Activated CD4-positive, alpha-beta memory T cell treated with anti-CD3 and anti-CD28 coated beads for 36 hours (primary cell): Measurements from ENCODE around the gene SERPINB1. TPM values are rescaled to one million over a fixed set of nuclear protein-coding genes. Genes with fewer than 3 reads are reported as not detected.
A peak's percentile ranks its signal among the peaks of the same experiment; 100 is the strongest.

Experiments
- CTCF ChIA-PET: fragments of 350-600 bp; sonication (Branson Sonifier 250); formaldehyde crosslinking; loops from one replicate; lab custom pipeline; 2021; ENCODE audit warnings: antibody characterized with exemption, inconsistent platforms; lab: Charles Lee
- POLR2A ChIA-PET: fragments of 350-600 bp; sonication (Branson Sonifier 250); formaldehyde crosslinking; loops from one replicate; lab custom pipeline; 2021; ENCODE audit warnings: antibody characterized with exemption; lab: Charles Lee
- DNase-seq: peaks from one replicate; pipeline ENCODE4 v3.0.0-alpha.2; 2020
- H3K27ac Mint-ChIP-seq: one replicate; pipeline ENCODE4 v1.8.0; 2021; ENCODE audit warnings: mixed read lengths
- H3K27me3 Mint-ChIP-seq: one replicate; pipeline ENCODE4 v1.8.0; 2021; ENCODE audit warnings: mixed read lengths
- H3K36me3 Mint-ChIP-seq: one replicate; pipeline ENCODE4 v1.8.0; 2021; ENCODE audit warnings: mixed read lengths
- H3K4me1 Mint-ChIP-seq: one replicate; pipeline ENCODE4 v1.8.0; 2021; ENCODE audit warnings: low read depth, mixed read lengths
- H3K4me3 Mint-ChIP-seq: one replicate; pipeline ENCODE4 v1.8.0; 2021; ENCODE audit warnings: mild to moderate bottlenecking, mixed read lengths
- H3K9me3 Mint-ChIP-seq: one replicate; pipeline ENCODE4 v1.8.0; 2021; ENCODE audit warnings: mixed read lengths
- intact Hi-C: fragments of 100-400 bp; cut with micrococcal nuclease; formaldehyde crosslinking; loops from one replicate; pipeline ENCODE4 v1.15.1; 2023
- microRNA-seq: library from miRNA; unstranded; fragments of <30 nt; microRNA quantifications from one replicate; pipeline ENCODE4 v1.2.0, GENCODE V29; 2022; ENCODE audit warnings: borderline number of aligned reads, borderline microRNAs expressed, borderline replicate concordance
- total RNA-seq, 2 experiments: library from RNA; stranded (reverse); gene quantifications; one replicate each; pipeline ENCODE4 v1.2.3, GENCODE V29; 2021

The SERPINB1 gene
- total RNA-seq, 2 experiments from 2014 or later, result 164 to 169 TPM

DNA sequence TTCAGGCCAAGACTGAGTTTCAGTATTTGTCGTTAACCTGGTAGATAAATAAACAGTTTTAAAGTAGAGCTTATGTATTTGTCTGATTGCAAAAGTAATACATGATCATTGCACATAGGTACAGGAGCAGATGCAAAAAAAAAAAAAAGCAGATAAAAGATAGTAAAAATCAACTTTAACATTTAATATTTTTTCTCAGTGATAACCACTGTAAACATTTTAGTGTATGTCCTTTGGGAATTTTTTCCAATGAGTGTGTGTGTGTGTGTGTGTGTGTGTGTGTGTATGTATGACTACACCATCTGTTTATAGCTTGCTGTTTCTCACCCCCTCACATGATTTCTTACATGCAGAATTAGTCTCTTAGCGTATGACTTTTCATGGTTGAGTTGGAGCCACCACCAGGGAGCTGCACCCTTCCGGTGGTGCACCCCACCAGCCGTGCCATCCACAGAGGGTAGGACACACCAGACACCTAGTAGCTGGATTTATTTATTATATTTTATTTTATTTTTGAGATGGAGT, 50.2 kb downstream of the SERPINB1 start:
- no peak overlapping the region for H3K27ac Mint-ChIP-seq
- peaks cover 10% of the 10 kb centered on the region for H3K36me3 Mint-ChIP-seq
- H3K4me1 Mint-ChIP-seq, result peaks cover 34% of the 10 kb centered on the region
- ChIA-PET CTCF (interaction anchor here (0.6 to 3.9 kb wide), 39 partner anchors 9 to 437 kb away, joined by 3 to 56 read pairs (median 4); partner anchors contain the start of genes SERPINB1, SERPINB9 and WRNIP1), POLR2A (interaction anchor here (0.6 to 1.7 kb wide), 4 partner anchors 26 to 198 kb away, joined by 3 to 12 read pairs (median 4); partner anchors contain the start of gene SERPINB1)
- no peaks in the 10 kb centered on the region for H3K9me3 Mint-ChIP-seq
- no peaks in the 10 kb centered on the region for H3K27me3 Mint-ChIP-seq
- DNase-seq, result no peak
- intact Hi-C loops, result loop anchor here (1.0 kb wide), 5 partner anchors 50 to 198 kb away; partner anchors contain the start of gene SERPINB1
- H3K4me3 Mint-ChIP-seq, result no peak overlapping the region

GRCh38 chr6:2790588-2791449, 50.8 kb downstream of the SERPINB1 start:
- Mint-ChIP-seq H3K27ac (no peak overlapping the region), H3K36me3 (peaks cover 16% of the 10 kb centered on the region), H3K4me1 (peaks cover 31% of the 10 kb centered on the region), H3K4me3 (no peak overlapping the region), H3K27me3 (no peaks in the 10 kb centered on the region), H3K9me3 (no peaks in the 10 kb centered on the region)
- CTCF ChIA-PET, result interaction anchor here (0.6 to 3.9 kb wide), 39 partner anchors 9 to 437 kb away, joined by 3 to 56 read pairs (median 4); partner anchors contain the start of genes SERPINB1, SERPINB9 and WRNIP1
- POLR2A ChIA-PET, result interaction anchor here (0.6 to 1.7 kb wide), 3 partner anchors 25 to 150 kb away, joined by 3 to 12 read pairs (median 4); partner anchors contain the start of gene SERPINB1
- intact Hi-C loops, result loop anchor here (1.0 kb wide), 5 partner anchors 50 to 198 kb away; partner anchors contain the start of gene SERPINB1
- DNase-seq, result peak; percentile 82

DNA sequence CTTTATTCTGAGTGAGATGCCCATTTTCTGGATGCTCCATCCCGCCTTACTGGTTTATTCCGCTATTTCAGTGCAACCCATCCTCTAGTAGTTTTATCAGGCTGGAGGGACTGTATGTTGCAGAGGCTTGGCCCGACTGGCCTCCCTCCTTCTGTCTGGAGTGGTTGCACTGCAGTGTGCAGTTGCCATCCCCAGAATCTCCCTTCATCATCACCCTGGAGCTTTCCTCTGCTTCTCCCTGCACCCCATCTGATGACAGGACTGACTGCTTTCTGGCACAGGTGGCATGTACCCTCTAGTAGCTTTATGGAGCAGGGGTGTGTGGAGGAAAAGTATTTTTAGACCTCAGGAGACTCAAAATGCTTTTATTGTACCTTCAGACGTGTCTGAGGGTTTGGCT, 55.4 kb downstream of the SERPINB1 start:
- Mint-ChIP-seq H3K4me1 (peaks cover 2% of the 10 kb centered on the region), H3K9me3 (no peaks in the 10 kb centered on the region), H3K36me3 (peaks cover 28% of the 10 kb centered on the region), H3K27ac (no peak overlapping the region), H3K27me3 (no peaks in the 10 kb centered on the region), H3K4me3 (no peak overlapping the region)
- intact Hi-C loops, result no loop called here
- DNase-seq, result no peak
- ChIA-PET POLR2A (no interaction called here), CTCF (no interaction called here)

GRCh38 chr6:2784930-2785329, 56.7 kb downstream of the SERPINB1 start:
- no peaks in the 10 kb centered on the region for H3K4me1 Mint-ChIP-seq
- ChIA-PET CTCF (interaction anchor here (1.3 kb wide), 1 partner anchor 36 kb away, joined by 3 read pairs; no protein-coding TSS in a partner anchor), POLR2A (no interaction called here)
- no peak for DNase-seq
- intact Hi-C loops, result no loop called here
- H3K9me3 Mint-ChIP-seq, result no peaks in the 10 kb centered on the region
- peak overlapping the region; percentile 19 for H3K27ac Mint-ChIP-seq
- H3K36me3 Mint-ChIP-seq, result peaks cover 39% of the 10 kb centered on the region
- no peaks in the 10 kb centered on the region for H3K27me3 Mint-ChIP-seq
- no peak overlapping the region for H3K4me3 Mint-ChIP-seq

DNA sequence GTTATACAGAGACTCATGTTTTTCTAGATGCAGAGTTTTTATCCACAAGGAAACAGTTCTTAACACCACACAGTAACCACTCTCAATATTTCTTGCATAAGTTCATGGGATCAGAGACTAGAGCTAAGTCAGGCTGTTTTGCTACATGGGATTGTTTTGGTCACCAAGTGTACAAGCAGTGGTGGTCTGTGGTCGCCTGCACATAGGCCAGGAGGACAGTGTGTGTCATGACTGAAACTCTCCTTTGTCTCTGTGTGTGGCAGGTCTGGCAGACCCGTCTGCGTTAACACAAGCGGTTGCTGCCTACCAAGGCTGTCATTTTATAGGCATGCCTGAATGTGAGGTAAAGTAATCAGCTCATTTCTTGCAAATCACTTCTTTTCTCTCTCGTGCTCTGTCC, 57.6 kb downstream of the SERPINB1 start:
- Mint-ChIP-seq H3K36me3 (peaks cover 42% of the 10 kb centered on the region), H3K27ac (no peak overlapping the region), H3K27me3 (no peaks in the 10 kb centered on the region), H3K4me1 (no peaks in the 10 kb centered on the region), H3K4me3 (no peak overlapping the region), H3K9me3 (no peaks in the 10 kb centered on the region)
- no peak for DNase-seq
- intact Hi-C loops, result no loop called here
- ChIA-PET CTCF (interaction anchor here (0.8 to 1.3 kb wide), 2 partner anchors 23 to 35 kb away, joined by 3 read pairs; no protein-coding TSS in a partner anchor), POLR2A (no interaction called here)

DNA sequence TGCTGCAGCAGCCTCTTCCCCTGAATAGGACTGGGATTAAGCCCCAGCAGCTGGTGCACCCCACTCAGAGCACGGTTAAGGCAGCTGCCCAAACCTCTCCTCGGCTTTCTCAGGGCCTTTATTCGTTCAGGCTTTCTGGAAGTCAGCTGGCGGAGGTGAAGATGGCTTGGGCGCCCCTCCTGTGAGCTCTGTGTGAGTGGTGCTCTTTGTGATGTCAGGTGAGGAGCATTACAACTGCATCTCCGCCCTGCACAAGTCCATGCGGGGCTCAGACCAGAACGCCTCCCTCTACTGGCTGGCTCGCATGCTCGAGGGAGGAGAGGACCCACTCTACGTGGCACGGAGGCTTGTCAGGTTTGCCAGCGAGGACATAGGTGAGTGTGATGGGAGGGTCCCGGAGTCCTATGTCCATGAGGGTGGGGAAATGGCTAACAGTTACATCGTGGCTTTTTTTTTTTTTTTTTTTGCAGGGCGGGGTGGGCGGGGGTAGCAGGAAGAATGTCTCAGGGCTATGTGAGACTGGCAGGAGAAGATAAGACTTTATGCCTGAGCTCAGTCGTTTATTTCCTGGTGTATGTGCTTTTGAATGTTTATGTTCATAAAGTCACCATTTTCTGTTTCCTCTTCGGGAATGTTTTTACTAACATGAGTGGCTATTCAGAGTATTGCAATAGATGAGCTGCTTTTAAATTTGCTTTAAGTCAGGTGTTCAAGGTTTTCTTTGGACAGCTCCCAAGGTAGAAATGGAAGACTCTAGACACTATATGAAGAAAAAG, 58.3 kb downstream of the SERPINB1 start:
- H3K4me3 Mint-ChIP-seq, result no peak overlapping the region
- intact Hi-C loops, result no loop called here
- POLR2A ChIA-PET, result interaction anchor here (1.1 kb wide), 1 partner anchor 18 kb away, joined by 3 read pairs; no protein-coding TSS in a partner anchor
- no peak overlapping the region for H3K27ac Mint-ChIP-seq
- no peaks in the 10 kb centered on the region for H3K27me3 Mint-ChIP-seq
- DNase-seq, result no peak
- no peaks in the 10 kb centered on the region for H3K9me3 Mint-ChIP-seq
- CTCF ChIA-PET, result interaction anchor here (0.8 to 1.3 kb wide), 2 partner anchors 23 to 34 kb away, joined by 3 read pairs; no protein-coding TSS in a partner anchor
- peaks cover 43% of the 10 kb centered on the region for H3K36me3 Mint-ChIP-seq
- H3K4me1 Mint-ChIP-seq, result no peaks in the 10 kb centered on the region

DNA sequence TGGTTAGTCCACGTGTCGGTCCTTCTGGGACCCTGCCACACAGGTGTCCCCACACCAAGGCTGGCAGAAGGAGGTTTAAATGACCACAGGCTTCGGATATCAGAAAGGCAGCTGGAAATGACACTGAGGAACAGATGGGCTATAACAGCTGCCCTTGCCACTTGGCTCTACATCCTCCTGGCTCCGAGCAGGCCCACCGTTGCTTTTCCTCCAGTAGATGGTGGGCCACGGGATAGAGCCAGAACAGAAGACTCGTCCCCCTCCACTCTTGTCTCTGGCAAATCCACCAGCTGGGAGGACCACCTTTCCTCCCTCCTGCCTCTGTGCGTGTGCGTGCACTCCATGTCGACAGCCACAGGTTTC, 58.9 kb downstream of the SERPINB1 start:
- Mint-ChIP-seq H3K4me3 (no peak overlapping the region), H3K27ac (no peak overlapping the region), H3K27me3 (no peaks in the 10 kb centered on the region), H3K9me3 (no peaks in the 10 kb centered on the region), H3K36me3 (peaks cover 41% of the 10 kb centered on the region), H3K4me1 (no peaks in the 10 kb centered on the region)
- ChIA-PET CTCF (no interaction called here), POLR2A (interaction anchor here (1.1 kb wide), 1 partner anchor 17 kb away, joined by 3 read pairs; no protein-coding TSS in a partner anchor)
- intact Hi-C loops, result no loop called here
- DNase-seq, result no peak

DNA sequence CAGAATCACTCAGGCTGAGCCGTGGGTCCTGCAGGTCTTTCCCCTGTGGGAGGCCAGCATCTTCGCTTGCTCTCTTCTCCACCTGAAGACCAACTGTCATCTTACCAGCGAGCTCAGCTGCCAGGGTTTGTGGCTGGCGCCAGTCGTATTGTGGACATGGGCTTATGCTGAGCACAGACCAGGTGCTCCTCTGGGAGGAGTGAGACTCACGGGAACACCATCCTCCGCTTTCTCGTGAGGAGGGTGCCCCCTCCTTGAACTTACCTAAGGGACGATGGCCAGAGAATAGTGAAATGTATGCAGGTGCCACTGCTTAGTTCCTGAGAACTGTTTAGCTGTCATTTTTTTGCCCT, 59.3 kb downstream of the SERPINB1 start:
- intact Hi-C loops, result no loop called here
- peaks cover 36% of the 10 kb centered on the region for H3K36me3 Mint-ChIP-seq
- ChIA-PET POLR2A (interaction anchor here (1.1 kb wide), 1 partner anchor 17 kb away, joined by 3 read pairs; no protein-coding TSS in a partner anchor), CTCF (interaction anchor here (1.5 to 2.5 kb wide), 2 partner anchors 9 to 129 kb away, joined by 3 to 13 read pairs; no protein-coding TSS in a partner anchor)
- peaks cover 2% of the 10 kb centered on the region for H3K4me1 Mint-ChIP-seq
- no peaks in the 10 kb centered on the region for H3K9me3 Mint-ChIP-seq
- DNase-seq, result no peak
- H3K27me3 Mint-ChIP-seq, result no peaks in the 10 kb centered on the region
- no peak overlapping the region for H3K27ac Mint-ChIP-seq
- no peak overlapping the region for H3K4me3 Mint-ChIP-seq

Small RNA genes within 50 kb of the gene (microRNA-seq; reads per million reads assigned to microRNA genes)
- 2.0 reads per million for gene MIR4645

Other genes starting within 250 kb of the SERPINB1 start
- gene MYLK4, start 90.9 kb downstream of the SERPINB1 start, total RNA-seq, result under 1 TPM; 0.05 to 0.07 TPM
- 10 to 100 TPM; 32.7 to 32.8 TPM for gene WRNIP1, start 76.5 kb downstream of the SERPINB1 start, total RNA-seq
- gene SERPINB9, start 61.4 kb upstream of the SERPINB1 start, total RNA-seq, result 10 to 100 TPM; 69.9 to 72.6 TPM
- 10 to 100 TPM; 59.0 to 64.7 TPM for gene SERPINB6, start 129.7 kb upstream of the SERPINB1 start, total RNA-seq
- gene NQO2, start 158.0 kb upstream of the SERPINB1 start, total RNA-seq, result 10 to 100 TPM; 36.1 to 38.9 TPM
- 10 to 100 TPM; 18.5 to 18.6 TPM for gene RIPK1, start 226.6 kb upstream of the SERPINB1 start, total RNA-seq